ENCODE results near the gene CHN2. TPM values are rescaled to one million over a fixed set of nuclear protein-coding genes. Genes with fewer than 3 reads are reported as not detected.

CHN2 gene
- total and polyA plus RNA-seq, 3 experiments from 2014 or later: 4.1 to 30.4 (median 5.3) TPM

GRCh38 chr7:29302666-29303395, 108.3 kb downstream of the CHN2 start:
- Histone ChIP-seq H3K27ac (ENCODE audit: low read depth, low read length) (no peak overlapping the region), H3K4me3 (ENCODE audit: low read length) (no peak overlapping the region), H3K9me3 (ENCODE audit: low read length) (no peaks in the 10 kb centered on the region), H3K4me1 (ENCODE audit: insufficient read depth, low read length) (no peaks in the 10 kb centered on the region), H3K27me3 (ENCODE audit: insufficient read depth, low read length, poor library complexity, severe bottlenecking) (no peaks in the 10 kb centered on the region), H3K36me3 (ENCODE audit: insufficient read depth, low read length) (no peaks in the 10 kb centered on the region)
- Mint-ChIP-seq H3K36me3 (peaks cover 1 to 3% (median 2%) of the 10 kb centered on the region in 3 donors), H3K27me3 (peaks cover 0 to 3% of the 10 kb centered on the region in 2 donors), H3K4me1 (peaks cover 3 to 20% (median 13%) of the 10 kb centered on the region in 3 donors), H3K4me3 (peak overlapping the region in 1 of 7 donors; percentile 73), H3K9me3 (no peaks in the 10 kb centered on the region), H3K27ac (peak overlapping the region in 1 of 8 donors; percentile 35)
- POLR2A ChIA-PET: no interaction called here
- no peak for DNase-seq
- CTCF ChIA-PET: no interaction called here

- POLR2A ChIA-PET: no interaction called here
- peak overlapping the region in 1 of 8 donors; percentile 48 for H3K27ac Mint-ChIP-seq
- CTCF ChIA-PET: interaction anchor here (1.0 kb wide), 1 partner anchor 115 kb away, joined by 3 read pairs; no protein-coding TSS in a partner anchor
Measured at GRCh38 chr7:29304756-29305155, 110.2 kb downstream of the CHN2 start.

GRCh38 chr7:29306319-29306991, 111.9 kb downstream of the CHN2 start:
- Mint-ChIP-seq H3K9me3 (peaks cover 10 to 15% (median 12%) of the 10 kb centered on the region in 5 donors), H3K27ac (peak overlapping the region in 1 of 8 donors; percentile 74), H3K4me3 (no peak overlapping the region), H3K4me1 (peaks cover 0 to 7% (median 4%) of the 10 kb centered on the region in 3 donors), H3K36me3 (peaks cover 8 to 32% (median 16%) of the 10 kb centered on the region in 3 donors), H3K27me3 (no peaks in the 10 kb centered on the region)
- ChIA-PET CTCF (no interaction called here), POLR2A (no interaction called here)
- Histone ChIP-seq H3K27me3 (ENCODE audit: insufficient read depth, low read length, poor library complexity, severe bottlenecking) (no peaks in the 10 kb centered on the region), H3K4me3 (ENCODE audit: low read length) (no peak overlapping the region), H3K4me1 (ENCODE audit: insufficient read depth, low read length) (no peaks in the 10 kb centered on the region), H3K9me3 (ENCODE audit: low read length) (no peaks in the 10 kb centered on the region), H3K36me3 (ENCODE audit: insufficient read depth, low read length) (no peaks in the 10 kb centered on the region), H3K27ac (ENCODE audit: low read depth, low read length) (no peak overlapping the region)
- DNase-seq: no peak

More at GRCh38 chr7:29304756-29305155, 110.2 kb downstream of the CHN2 start:
- peaks cover 0 to 3% of the 10 kb centered on the region in 2 donors for H3K27me3 Mint-ChIP-seq
- H3K27ac ChIP-seq (ENCODE audit: low read depth, low read length): no peak overlapping the region
- DNase-seq: no peak
- H3K4me1 Mint-ChIP-seq: peaks cover under 1 to 13% (median 7%) of the 10 kb centered on the region in 3 donors
- no peaks in the 10 kb centered on the region for H3K36me3 ChIP-seq (ENCODE audit: insufficient read depth, low read length)
- peaks cover 4 to 10% (median 6%) of the 10 kb centered on the region in 5 donors for H3K9me3 Mint-ChIP-seq
- no peaks in the 10 kb centered on the region for H3K4me1 ChIP-seq (ENCODE audit: insufficient read depth, low read length)
- no peak overlapping the region for H3K4me3 ChIP-seq (ENCODE audit: low read length)
- H3K27me3 ChIP-seq (ENCODE audit: insufficient read depth, low read length, poor library complexity, severe bottlenecking): no peaks in the 10 kb centered on the region
- H3K4me3 Mint-ChIP-seq: no peak overlapping the region
- peaks cover 8 to 20% (median 12%) of the 10 kb centered on the region in 3 donors for H3K36me3 Mint-ChIP-seq
- H3K9me3 ChIP-seq (ENCODE audit: low read length): no peaks in the 10 kb centered on the region

DNA sequence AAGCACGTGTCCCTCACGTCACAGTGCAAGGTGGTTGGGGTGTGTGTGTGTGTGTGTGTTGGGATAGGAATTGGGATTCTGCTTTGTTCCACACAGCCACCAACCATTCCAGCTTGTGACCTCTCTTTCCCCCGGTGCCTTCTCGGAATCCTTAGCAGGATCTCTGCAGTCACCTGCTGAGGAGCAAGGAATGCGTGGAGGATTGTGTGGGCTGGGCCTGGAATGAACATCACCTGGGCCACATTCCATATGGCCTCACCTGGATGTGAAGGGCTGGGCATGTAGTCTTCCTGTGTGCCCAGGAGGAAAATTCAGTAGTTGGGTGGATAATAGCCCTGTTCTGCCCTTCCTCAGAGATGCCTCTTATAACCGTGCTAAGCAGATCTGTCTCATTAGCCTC, 113.8 kb downstream of the CHN2 start:
- H3K27me3 ChIP-seq (ENCODE audit: insufficient read depth, low read length, poor library complexity, severe bottlenecking): no peaks in the 10 kb centered on the region
- H3K4me3 Mint-ChIP-seq: no peak overlapping the region
- H3K27ac Mint-ChIP-seq: no peak overlapping the region
- H3K27ac ChIP-seq (ENCODE audit: low read depth, low read length): no peak overlapping the region
- no peaks in the 10 kb centered on the region for H3K36me3 ChIP-seq (ENCODE audit: insufficient read depth, low read length)
- peaks cover 6 to 32% (median 14%) of the 10 kb centered on the region in 3 donors for H3K36me3 Mint-ChIP-seq
- ChIA-PET POLR2A (no interaction called here), CTCF (no interaction called here)
- no peaks in the 10 kb centered on the region for H3K9me3 ChIP-seq (ENCODE audit: low read length)
- H3K9me3 Mint-ChIP-seq: peaks cover 10 to 15% (median 12%) of the 10 kb centered on the region in 5 donors
- H3K27me3 Mint-ChIP-seq: no peaks in the 10 kb centered on the region
- peaks cover 0 to 8% (median 4%) of the 10 kb centered on the region in 3 donors for H3K4me1 Mint-ChIP-seq
- DNase-seq: no peak
- H3K4me3 ChIP-seq (ENCODE audit: low read length): no peak overlapping the region
- no peaks in the 10 kb centered on the region for H3K4me1 ChIP-seq (ENCODE audit: insufficient read depth, low read length)

DNA sequence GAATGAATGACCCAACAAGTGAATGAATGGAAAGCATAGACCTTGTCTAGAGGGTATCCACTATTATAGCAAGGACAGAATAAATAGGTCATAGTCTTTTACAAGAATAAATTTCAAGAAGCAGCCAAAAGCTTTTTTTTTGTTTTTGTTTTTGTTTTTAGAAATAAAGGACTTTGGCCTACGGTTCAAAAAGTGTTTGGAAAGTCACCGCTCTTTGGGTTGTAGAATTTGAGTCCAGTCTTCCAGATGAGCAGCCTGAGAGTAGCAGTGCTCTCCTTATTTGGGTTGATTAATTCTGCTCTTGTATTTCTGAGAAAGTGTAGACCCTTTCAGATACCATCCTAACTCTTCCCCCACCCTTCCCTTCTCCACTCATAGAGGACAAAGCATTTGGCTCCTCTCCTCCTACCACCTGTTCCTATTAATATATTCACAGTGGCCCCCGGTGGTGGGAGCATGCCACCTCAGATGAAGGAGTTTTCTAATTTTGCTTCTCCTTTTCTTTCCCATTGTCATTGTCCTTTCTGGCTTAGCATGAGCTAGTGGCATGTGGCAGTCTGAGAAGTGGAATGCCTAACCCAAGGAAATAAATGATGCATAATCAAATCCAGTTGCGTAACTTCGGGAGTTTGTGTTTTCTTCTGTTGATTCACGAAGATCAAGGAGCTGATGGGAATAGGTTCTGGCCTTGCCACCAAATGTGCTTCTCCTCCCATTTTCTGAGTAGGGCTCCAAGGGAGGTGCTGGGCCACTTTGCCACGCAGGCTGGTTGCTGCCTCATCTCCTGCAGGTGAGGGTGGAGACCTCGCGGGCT, 114.7 kb downstream of the CHN2 start:
- Mint-ChIP-seq H3K4me1 (peaks cover 0 to 11% (median 4%) of the 10 kb centered on the region in 3 donors), H3K27me3 (no peaks in the 10 kb centered on the region), H3K9me3 (peaks cover 10 to 15% (median 12%) of the 10 kb centered on the region in 5 donors), H3K36me3 (peaks cover 6 to 32% (median 14%) of the 10 kb centered on the region in 3 donors), H3K4me3 (no peak overlapping the region), H3K27ac (no peak overlapping the region)
- no peaks in the 10 kb centered on the region for H3K4me1 ChIP-seq (ENCODE audit: insufficient read depth, low read length)
- H3K4me3 ChIP-seq (ENCODE audit: low read length): no peak overlapping the region
- no peak for DNase-seq
- H3K36me3 ChIP-seq (ENCODE audit: insufficient read depth, low read length): no peaks in the 10 kb centered on the region
- H3K27me3 ChIP-seq (ENCODE audit: insufficient read depth, low read length, poor library complexity, severe bottlenecking): no peaks in the 10 kb centered on the region
- ChIA-PET POLR2A (no interaction called here), CTCF (interaction anchor here (1.2 kb wide), 1 partner anchor 119 kb away, joined by 3 read pairs; no protein-coding TSS in a partner anchor)
- no peak overlapping the region for H3K27ac ChIP-seq (ENCODE audit: low read depth, low read length)
- no peaks in the 10 kb centered on the region for H3K9me3 ChIP-seq (ENCODE audit: low read length)

- POLR2A ChIA-PET: no interaction called here
- no peak overlapping the region for H3K27ac ChIP-seq (ENCODE audit: low read depth, low read length)
- Mint-ChIP-seq H3K27ac (no peak overlapping the region), H3K4me3 (no peak overlapping the region), H3K9me3 (peaks cover 10 to 15% (median 12%) of the 10 kb centered on the region in 5 donors), H3K27me3 (no peaks in the 10 kb centered on the region), H3K36me3 (peaks cover 6 to 32% (median 14%) of the 10 kb centered on the region in 3 donors), H3K4me1 (peaks cover 0 to 13% (median 0%) of the 10 kb centered on the region in 3 donors)
- no peaks in the 10 kb centered on the region for H3K27me3 ChIP-seq (ENCODE audit: insufficient read depth, low read length, poor library complexity, severe bottlenecking)
- H3K36me3 ChIP-seq (ENCODE audit: insufficient read depth, low read length): no peaks in the 10 kb centered on the region
- H3K4me1 ChIP-seq (ENCODE audit: insufficient read depth, low read length): no peaks in the 10 kb centered on the region
- DNase-seq: no peak
- H3K9me3 ChIP-seq (ENCODE audit: low read length): no peaks in the 10 kb centered on the region
- CTCF ChIA-PET: no interaction called here
- H3K4me3 ChIP-seq (ENCODE audit: low read length): no peak overlapping the region
Measured at GRCh38 chr7:29310625-29311024, 116.0 kb downstream of the CHN2 start.

GRCh38 chr7:29311314-29311713, 116.7 kb downstream of the CHN2 start:
- Mint-ChIP-seq H3K4me1 (peaks cover 0 to 9% (median 0%) of the 10 kb centered on the region in 3 donors), H3K27ac (no peak overlapping the region), H3K9me3 (peaks cover 10 to 15% (median 12%) of the 10 kb centered on the region in 5 donors), H3K27me3 (no peaks in the 10 kb centered on the region), H3K36me3 (peaks cover 6 to 32% (median 14%) of the 10 kb centered on the region in 3 donors), H3K4me3 (no peak overlapping the region)
- Histone ChIP-seq H3K27me3 (ENCODE audit: insufficient read depth, low read length, poor library complexity, severe bottlenecking) (no peaks in the 10 kb centered on the region), H3K4me3 (ENCODE audit: low read length) (no peak overlapping the region), H3K4me1 (ENCODE audit: insufficient read depth, low read length) (no peaks in the 10 kb centered on the region), H3K36me3 (ENCODE audit: insufficient read depth, low read length) (no peaks in the 10 kb centered on the region), H3K27ac (ENCODE audit: low read depth, low read length) (no peak overlapping the region), H3K9me3 (ENCODE audit: low read length) (no peaks in the 10 kb centered on the region)
- ChIA-PET CTCF (no interaction called here), POLR2A (no interaction called here)
- DNase-seq: no peak

Data from CD8-positive, alpha-beta memory T cell (primary cell).